Fibroblast of lung (primary cell): Measurements from ENCODE around the gene PRAMEF12.

Source experiments
- CTCF ChIP-seq, 2 donors: IDR thresholded peaks in 1 of 2; conservative IDR thresholded peaks in 1 of 2; 1 replicate in 1 of 2; 2 replicates in 1 of 2; pipeline ENCODE4 v1.5.1; 2011 to 2012; ENCODE audit warnings: low read length in 2 of 2, control low read depth in 1 of 2, inconsistent platforms in 1 of 2, low read depth in 1 of 2, mild to moderate bottlenecking in 1 of 2
- EZH2 ChIP-seq: IDR thresholded peaks from 2 replicates; pipeline ENCODE4 v1.5.1; 2012; ENCODE audit warnings: low read length, control low read depth, mild to moderate bottlenecking; ENCODE audit errors: missing control alignments

GRCh38 chr1:12734651-12735050, 38.9 kb upstream of the PRAMEF12 start:
- TF ChIP-seq EZH2 (no peak), CTCF (conservative IDR thresholded peaks at IDR 0.05 in 1 of 2, IDR thresholded peaks at IDR 0.05 in 1 of 2; ENCODE audit: low read depth in 1 of 2, low read length in 2 of 2) (no peak)
